GM12891 (cell line): ENCODE measurements around the gene RELL2.

Source experiments
- PAX5 ChIP-seq: IDR thresholded peaks from 2 replicates; pipeline ENCODE4 v1.6.1; 2011; ENCODE audit warnings: low read length, moderate library complexity, mild to moderate bottlenecking; ENCODE audit not compliant: insufficient read depth, severe bottlenecking
- POLR2A ChIP-seq: IDR thresholded peaks from 2 replicates; pipeline ENCODE4 v1.6.1; 2011; ENCODE audit warnings: low read depth, low read length, control low read depth
- POLR2AphosphoS5 ChIP-seq: IDR thresholded peaks from 2 replicates; pipeline ENCODE4 v1.6.1; 2011; ENCODE audit warnings: low read depth, low read length, control low read depth
- POU2F2 ChIP-seq: IDR thresholded peaks from 2 replicates; pipeline ENCODE4 v1.6.1; 2011; ENCODE audit warnings: low read depth, mild to moderate bottlenecking, control low read depth, low read length, moderate library complexity
- SPI1 ChIP-seq: IDR thresholded peaks from 2 replicates; pipeline ENCODE4 v1.6.1; 2011; ENCODE audit warnings: low read depth, low read length, control low read depth
- TAF1 ChIP-seq: IDR thresholded peaks from 2 replicates; pipeline ENCODE4 v1.6.1; 2011; ENCODE audit warnings: low read depth, low read length, control low read depth

- TF ChIP-seq POLR2AphosphoS5 (0 out of 2 replicates have a peak, but pooled peaks have one; percentile 21), POLR2A (no peak), TAF1 (no peak), SPI1 (no peak), POU2F2 (no peak; the same call in 1 of the 2 replicates), PAX5 (no peak)
These were observed 1.1 kb downstream of the RELL2 start for GRCh38 chr5:141637767-141638419.
